Measurements from ENCODE around the gene VKORC1L1. TPM values are rescaled to one million over a fixed set of nuclear protein-coding genes. Genes with fewer than 3 reads are reported as not detected.
"Not testable (repeated sequence)": the region's sequence is repeated elsewhere in the genome, so short reads cannot be mapped to it uniquely, and the experiment has no call there.

Gene VKORC1L1
- polyA plus RNA-seq, 6 donors from 2014 or later: 2.3 to 3.8 (median 2.8) TPM

DNA sequence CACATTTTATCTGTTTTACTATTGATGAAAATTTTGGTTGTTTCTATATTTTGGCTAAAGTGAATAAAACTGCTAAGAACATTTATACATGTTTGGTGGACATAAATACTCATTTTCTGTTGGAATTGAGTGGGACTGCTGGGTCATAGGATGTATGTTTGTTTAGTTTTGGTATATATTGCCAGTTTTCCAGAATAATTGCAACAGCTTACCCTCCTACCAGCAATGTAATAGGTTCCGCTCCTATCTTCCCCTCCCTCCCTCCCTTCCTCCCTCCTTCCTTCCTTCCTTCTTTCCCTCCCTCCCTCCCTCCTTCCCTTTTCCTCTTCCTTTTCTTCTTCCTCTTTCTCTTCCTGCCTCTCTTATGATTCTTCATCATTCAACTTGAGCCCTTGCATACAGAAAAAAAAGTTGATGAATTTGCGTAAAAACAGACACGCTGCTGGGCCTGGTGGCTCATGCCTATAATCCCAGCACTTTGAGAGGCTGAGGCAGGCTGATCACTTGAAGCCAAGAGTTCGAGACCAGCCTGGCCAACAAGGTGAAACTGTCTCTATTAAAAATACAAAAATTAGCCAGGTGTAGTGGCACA, 23.5 kb downstream of the VKORC1L1 start:
- H3K4me1 Mint-ChIP-seq: peaks cover 12 to 16% (median 12%) of the 10 kb centered on the region in 3 donors
- peaks cover 6 to 9% of the 10 kb centered on the region in 2 donors for H3K36me3 Mint-ChIP-seq
- DNase-seq (no peak), ATAC-seq (ENCODE audit: low read depth in 2 of 2) (no peak)
- peaks cover 0 to 2% (median 0%) of the 10 kb centered on the region in 7 donors for H3K9me3 Mint-ChIP-seq
- no peaks in the 10 kb centered on the region for H3K27me3 Mint-ChIP-seq
- peak overlapping the region in 1 of 6 donors; percentile 45 for H3K27ac Mint-ChIP-seq
- no peak overlapping the region for H3K4me3 Mint-ChIP-seq

GRCh38 chr7:65897289-65897688, 24.4 kb downstream of the VKORC1L1 start:
- H3K27me3 Mint-ChIP-seq; H3K27ac Mint-ChIP-seq; DNase-seq; H3K4me3 Mint-ChIP-seq; H3K9me3 Mint-ChIP-seq; ATAC-seq (ENCODE audit: low read depth in 2 of 2): not testable (repeated sequence)
- Mint-ChIP-seq H3K4me1 (peaks cover 10 to 12% (median 12%) of the 10 kb centered on the region in 3 donors), H3K36me3 (peaks cover 15 to 18% of the 10 kb centered on the region in 2 donors)

- Mint-ChIP-seq H3K9me3 (peaks cover 7 to 11% (median 10%) of the 10 kb centered on the region in 7 donors), H3K4me1 (peaks cover 10 to 12% (median 12%) of the 10 kb centered on the region in 3 donors)
- ATAC-seq (ENCODE audit: low read depth in 2 of 2): not testable (repeated sequence)
These were observed 26.0 kb downstream of the VKORC1L1 start for GRCh38 chr7:65898677-65899447.

GRCh38 chr7:65902306-65902705, 29.4 kb downstream of the VKORC1L1 start:
- no peak overlapping the region for H3K27ac Mint-ChIP-seq
- peaks cover 18 to 22% of the 10 kb centered on the region in 2 donors for H3K36me3 Mint-ChIP-seq
- no peaks in the 10 kb centered on the region for H3K27me3 Mint-ChIP-seq
- DNase-seq (no peak), ATAC-seq (ENCODE audit: low read depth in 2 of 2) (no peak)
- H3K4me1 Mint-ChIP-seq: peaks cover 0 to 12% (median 8%) of the 10 kb centered on the region in 3 donors
- H3K4me3 Mint-ChIP-seq: no peak overlapping the region
- peaks cover 7 to 15% (median 11%) of the 10 kb centered on the region in 7 donors for H3K9me3 Mint-ChIP-seq

More at GRCh38 chr7:65898677-65899447, 26.0 kb downstream of the VKORC1L1 start:
- Mint-ChIP-seq H3K36me3 (peaks cover 18 to 22% of the 10 kb centered on the region in 2 donors), H3K27ac (peak overlapping the region in 1 of 6 donors; percentile 9)
- H3K27me3 Mint-ChIP-seq, DNase-seq, H3K4me3 Mint-ChIP-seq: not testable (repeated sequence)

DNA sequence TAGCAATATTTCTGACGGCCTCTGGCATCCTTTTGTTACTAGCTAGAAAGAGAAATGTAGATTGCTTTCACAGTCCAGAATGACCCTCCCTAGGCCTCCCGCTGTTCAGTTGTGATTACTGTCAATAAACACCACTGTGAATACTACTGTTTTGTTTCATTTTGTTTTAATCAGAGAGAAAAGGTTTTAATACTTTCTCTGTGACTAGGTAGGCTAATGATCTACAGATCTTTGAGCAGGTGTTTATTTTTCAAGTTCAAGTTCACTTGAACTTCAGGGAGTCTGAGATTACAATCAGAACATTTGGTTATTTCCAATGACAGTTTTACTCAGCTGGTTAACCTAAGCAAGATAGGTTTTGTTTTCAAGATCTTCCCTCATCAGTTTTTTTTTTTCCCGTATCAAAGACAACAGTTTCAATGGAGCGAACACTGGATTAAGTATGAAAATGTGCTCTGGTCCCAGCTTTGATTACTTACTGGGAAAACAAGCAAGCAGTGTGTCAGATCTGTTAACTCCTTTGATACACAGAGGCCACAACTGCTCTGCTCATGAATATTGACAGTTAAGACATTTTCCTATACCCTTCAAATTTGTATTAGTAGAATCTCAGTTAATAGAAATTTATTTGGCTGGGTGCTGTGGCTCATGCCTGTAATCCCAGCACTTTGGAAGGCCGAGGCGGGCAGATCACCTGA, 34.8 kb downstream of the VKORC1L1 start:
- Mint-ChIP-seq H3K4me1 (peaks cover 0 to 4% (median 0%) of the 10 kb centered on the region in 3 donors), H3K27me3 (no peaks in the 10 kb centered on the region), H3K4me3 (no peak overlapping the region), H3K36me3 (peaks cover 0 to under 1% of the 10 kb centered on the region in 2 donors), H3K9me3 (peaks cover 0 to 7% (median 3%) of the 10 kb centered on the region in 7 donors), H3K27ac (no peak overlapping the region)
- DNase-seq: no peak
- ATAC-seq (ENCODE audit: low read depth in 2 of 2): no peak

- ATAC-seq (ENCODE audit: low read depth in 2 of 2) (no peak), DNase-seq (no peak)
- no peaks in the 10 kb centered on the region for H3K27me3 Mint-ChIP-seq
- peaks cover 0 to 3% (median 0%) of the 10 kb centered on the region in 7 donors for H3K9me3 Mint-ChIP-seq
- no peak overlapping the region for H3K27ac Mint-ChIP-seq
- no peak overlapping the region for H3K4me3 Mint-ChIP-seq
- no peaks in the 10 kb centered on the region for H3K36me3 Mint-ChIP-seq
- H3K4me1 Mint-ChIP-seq: peaks cover 2 to 6% (median 4%) of the 10 kb centered on the region in 3 donors
These were observed 37.4 kb downstream of the VKORC1L1 start for GRCh38 chr7:65910237-65910636.

GRCh38 chr7:65912237-65912636, 39.4 kb downstream of the VKORC1L1 start:
- Mint-ChIP-seq H3K4me3 (no peak overlapping the region), H3K27ac (no peak overlapping the region), H3K27me3 (no peaks in the 10 kb centered on the region), H3K36me3 (no peaks in the 10 kb centered on the region), H3K4me1 (peaks cover 8 to 26% (median 22%) of the 10 kb centered on the region in 3 donors), H3K9me3 (peaks cover 0 to 2% (median 0%) of the 10 kb centered on the region in 7 donors)
- DNase-seq (no peak), ATAC-seq (ENCODE audit: low read depth in 2 of 2) (no peak)

GRCh38 chr7:65915921-65916657, 43.2 kb downstream of the VKORC1L1 start:
- DNase-seq: peak; percentile 23
- peaks cover 20 to 39% (median 31%) of the 10 kb centered on the region in 3 donors for H3K4me1 Mint-ChIP-seq
- no peaks in the 10 kb centered on the region for H3K27me3 Mint-ChIP-seq
- peaks cover 5 to 8% of the 10 kb centered on the region in 2 donors for H3K36me3 Mint-ChIP-seq
- peak overlapping the region in 4 of 8 donors; percentile 2 to 59 (median 44) for H3K4me3 Mint-ChIP-seq
- ATAC-seq (ENCODE audit: low read depth in 2 of 2): peak; percentile 95 to 97
- peak overlapping the region in 4 of 6 donors; percentile 49 to 83 (median 80) for H3K27ac Mint-ChIP-seq
- peaks cover 0 to 2% (median 0%) of the 10 kb centered on the region in 7 donors for H3K9me3 Mint-ChIP-seq

DNA sequence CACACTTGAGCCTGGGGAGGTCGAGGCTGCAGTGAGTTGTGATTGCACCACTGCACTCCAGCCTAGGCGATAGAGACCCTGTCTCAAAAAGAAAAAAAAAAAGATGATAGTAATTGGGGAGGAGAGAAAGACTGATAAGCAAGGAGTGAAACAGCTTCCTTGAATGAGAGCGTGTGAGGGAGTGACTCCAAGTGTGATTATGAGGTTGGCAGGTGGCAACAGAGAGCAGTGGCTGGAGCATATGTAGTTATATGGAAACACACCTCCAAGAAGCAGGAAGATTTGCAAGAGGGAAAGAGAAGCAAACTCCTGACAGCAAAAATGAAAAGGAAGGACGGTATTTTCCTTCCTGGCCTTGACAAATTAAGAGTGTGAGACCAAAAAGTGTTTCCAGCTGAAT, 50.4 kb downstream of the VKORC1L1 start:
- peaks cover 5 to 14% of the 10 kb centered on the region in 2 donors for H3K36me3 Mint-ChIP-seq
- no peak overlapping the region for H3K4me3 Mint-ChIP-seq
- H3K9me3 Mint-ChIP-seq: no peaks in the 10 kb centered on the region
- H3K4me1 Mint-ChIP-seq: peaks cover 9 to 30% (median 19%) of the 10 kb centered on the region in 3 donors
- DNase-seq (no peak), ATAC-seq (ENCODE audit: low read depth in 2 of 2) (no peak)
- no peaks in the 10 kb centered on the region for H3K27me3 Mint-ChIP-seq
- H3K27ac Mint-ChIP-seq: peak overlapping the region in 2 of 6 donors; percentile 51 to 94

DNA sequence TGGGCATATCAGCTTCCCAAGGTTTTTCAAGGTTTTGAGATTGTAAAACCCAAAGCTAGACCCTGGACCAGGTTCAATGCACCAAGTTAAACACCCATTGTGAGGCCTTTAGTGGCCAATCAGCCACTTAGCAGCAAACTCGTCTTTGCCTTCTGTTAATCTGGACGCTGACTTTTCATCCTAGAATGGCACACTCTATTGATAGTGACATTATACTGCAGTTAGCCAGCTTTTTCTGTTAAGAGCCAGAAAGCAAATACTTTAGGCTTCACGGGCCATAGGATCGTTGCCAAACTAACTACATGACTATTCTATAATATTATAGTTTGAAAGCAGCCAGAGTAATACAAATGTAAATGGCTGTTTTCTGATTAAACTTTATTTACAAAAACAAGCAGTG, 51.3 kb downstream of the VKORC1L1 start:
- H3K4me1 Mint-ChIP-seq: peaks cover 14 to 30% (median 19%) of the 10 kb centered on the region in 3 donors

DNA sequence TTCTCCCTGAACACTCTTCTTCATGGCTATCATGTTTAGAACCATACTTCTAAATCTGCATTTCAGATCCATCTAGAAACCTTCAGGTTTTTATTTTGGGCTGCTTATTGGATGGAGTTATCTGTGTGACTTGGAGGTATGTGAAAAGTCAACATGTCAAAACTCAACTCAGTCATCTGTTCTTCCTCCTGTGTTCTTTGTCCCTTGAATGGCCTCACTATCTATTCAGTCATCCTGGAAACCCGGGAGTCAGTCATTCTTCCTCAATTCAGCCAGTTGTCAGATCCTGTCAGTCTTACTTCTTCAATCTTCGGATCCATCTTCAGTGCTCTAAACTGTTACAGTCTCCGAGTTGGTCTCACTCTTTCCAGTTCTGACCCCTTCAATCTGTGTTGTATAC, 52.2 kb downstream of the VKORC1L1 start:
- Mint-ChIP-seq H3K36me3 (peaks cover 3 to 11% of the 10 kb centered on the region in 2 donors), H3K4me3 (no peak overlapping the region), H3K27me3 (no peaks in the 10 kb centered on the region), H3K4me1 (peaks cover 14 to 28% (median 21%) of the 10 kb centered on the region in 3 donors), H3K27ac (no peak overlapping the region), H3K9me3 (no peaks in the 10 kb centered on the region)
- ATAC-seq (ENCODE audit: low read depth in 2 of 2) (no peak), DNase-seq (no peak)

More for the DNA sequence above, 51.3 kb downstream of the VKORC1L1 start:
- peaks cover 5 to 14% of the 10 kb centered on the region in 2 donors for H3K36me3 Mint-ChIP-seq
- H3K27me3 Mint-ChIP-seq: no peaks in the 10 kb centered on the region
- no peak overlapping the region for H3K27ac Mint-ChIP-seq
- no peak for ATAC-seq (ENCODE audit: low read depth in 2 of 2)
- no peak overlapping the region for H3K4me3 Mint-ChIP-seq
- H3K9me3 Mint-ChIP-seq: no peaks in the 10 kb centered on the region
- DNase-seq: no peak

DNA sequence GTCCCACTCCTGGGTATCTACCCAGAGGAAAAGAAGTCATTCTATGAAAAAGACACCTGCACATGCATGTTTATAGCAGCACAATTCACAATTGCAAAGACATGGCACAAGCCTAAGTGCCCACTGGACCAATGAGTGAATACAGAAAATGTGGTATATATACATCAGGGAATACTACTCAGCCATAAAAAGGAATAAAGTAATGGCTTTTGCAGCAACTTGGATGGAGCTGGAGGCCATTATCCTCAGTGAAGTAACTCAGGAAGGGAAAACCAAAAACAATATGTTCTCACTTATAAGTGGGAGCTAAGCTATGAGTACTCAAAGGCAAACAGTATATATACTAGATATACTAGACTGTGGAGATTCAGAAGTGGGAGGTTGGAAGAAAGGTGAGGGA, 53.7 kb downstream of the VKORC1L1 start:
- ATAC-seq (ENCODE audit: low read depth in 2 of 2) (no peak), DNase-seq (no peak)
- Mint-ChIP-seq H3K27me3 (no peaks in the 10 kb centered on the region), H3K4me3 (no peak overlapping the region), H3K36me3 (peaks cover 0 to 7% of the 10 kb centered on the region in 2 donors), H3K27ac (no peak overlapping the region), H3K9me3 (no peaks in the 10 kb centered on the region), H3K4me1 (peaks cover 7 to 24% (median 19%) of the 10 kb centered on the region in 3 donors)

All from naive B cell (primary cell).